H1 (cell line): ENCODE measurements around the gene SHROOM3. TPM values are rescaled to one million over a fixed set of nuclear protein-coding genes. Genes with fewer than 3 reads are reported as not detected.

Experiments
- CTCF ChIA-PET: fragments of 300-600 bp; sonication (Branson Sonifier 250); formaldehyde crosslinking; loops from one replicate; lab custom pipeline; 2021; ENCODE audit not compliant: partially characterized antibody; lab: Charles Lee
- POLR2A ChIA-PET: fragments of 300-600 bp; sonication (Branson Sonifier 250); formaldehyde crosslinking; loops from one replicate; lab custom pipeline; 2021; ENCODE audit warnings: inconsistent platforms; ENCODE audit not compliant: partially characterized antibody; lab: Charles Lee
- DNase-seq, 2 experiments: peaks; one replicate each; pipeline versions ENCODE4 v3.0.0 to v3.0.0-alpha.2; 2010 to 2022; ENCODE audit warnings: low spot score in 2 of 2, low read depth in 1 of 2, mixed read lengths in 1 of 2
- FAIRE-seq: peaks from 2 replicates; lab custom pipeline; 2011; peaks lifted over from hg19 to GRCh38; lab: Jason Lieb, UNC
- H2AFZ ChIP-seq: 2 replicates; pipeline ENCODE4 v1.8.1; 2012; ENCODE audit warnings: low read length, inconsistent platforms
- H2AK5ac ChIP-seq: 2 replicates; pipeline ENCODE4 v1.6.1; 2013; ENCODE audit warnings: low read depth, low read length
- H2BK120ac ChIP-seq: replicated peaks from 2 replicates; pipeline ENCODE3; 2013; ENCODE audit warnings: low read depth, low read length, inconsistent platforms
- H2BK12ac ChIP-seq: 2 replicates; pipeline ENCODE4 v1.6.1; 2013; ENCODE audit warnings: low read depth, low read length
- H2BK15ac ChIP-seq: 2 replicates; pipeline ENCODE4 v1.6.1; 2013; ENCODE audit warnings: low read length
- H2BK20ac ChIP-seq: 2 replicates; pipeline ENCODE4 v1.6.1; 2013; ENCODE audit warnings: low read length
- H2BK5ac ChIP-seq: 2 replicates; pipeline ENCODE4 v1.6.1; 2013; ENCODE audit warnings: low read depth, low read length
- H3K14ac ChIP-seq: 2 replicates; pipeline ENCODE4 v1.6.1; 2013; ENCODE audit warnings: inconsistent platforms; ENCODE audit not compliant: insufficient read length
- H3K18ac ChIP-seq: 2 replicates; pipeline ENCODE4 v1.6.1; 2013; ENCODE audit warnings: low read length; ENCODE audit errors: extremely low read depth
- H3K23ac ChIP-seq: 2 replicates; pipeline ENCODE4 v1.6.1; 2013; ENCODE audit warnings: inconsistent platforms; ENCODE audit not compliant: insufficient read length
- H3K23me2 ChIP-seq: 2 replicates; pipeline ENCODE4 v1.6.1; 2013; ENCODE audit warnings: low read depth, low read length
- H3K27ac ChIP-seq: 2 replicates; pipeline ENCODE4 v1.6.1; 2011; ENCODE audit warnings: low read depth, low read length, inconsistent platforms
- H3K27me3 ChIP-seq, 4 experiments: replicated peaks in 1 of 4; 1 replicate in 1 of 4; 2 replicates in 3 of 4; pipeline versions ENCODE4 v1.6.1 to v1.8.1; 2011 to 2013; ENCODE audit warnings: low read length in 3 of 4, mild to moderate bottlenecking in 3 of 4, inconsistent platforms in 2 of 4, mixed read lengths in 2 of 4, moderate library complexity in 1 of 4; ENCODE audit not compliant: control insufficient read depth in 3 of 4, insufficient read depth in 3 of 4; ENCODE audit errors: extremely low read depth in 1 of 4
- H3K36me3 ChIP-seq, 4 experiments: 2 replicates each; pipeline versions ENCODE4 v1.6.1 to v1.8.1; 2011 to 2013; ENCODE audit warnings: mild to moderate bottlenecking in 4 of 4, low read length in 3 of 4, moderate library complexity in 2 of 4, control low read depth in 1 of 4, inconsistent platforms in 1 of 4; ENCODE audit not compliant: insufficient read depth in 4 of 4, control insufficient read depth in 2 of 4
- H3K4ac ChIP-seq: replicated peaks from 2 replicates; pipeline ENCODE3; 2013; ENCODE audit warnings: low read length, low read depth, mixed read lengths, inconsistent platforms; ENCODE audit not compliant: insufficient read length
- H3K4me1 ChIP-seq, 4 experiments: replicated peaks in 1 of 4; 1 replicate in 1 of 4; 2 replicates in 3 of 4; pipeline versions ENCODE4 v1.6.1 to v1.8.1; 2011 to 2013; ENCODE audit warnings: low read length in 3 of 4, inconsistent platforms in 2 of 4, mixed read lengths in 1 of 4; ENCODE audit not compliant: insufficient read depth in 4 of 4, control insufficient read depth in 3 of 4
- H3K4me2 ChIP-seq, 2 experiments: 2 replicates each; pipeline versions ENCODE4 v1.6.1 to v1.8.1; 2011 to 2013; ENCODE audit warnings: low read depth in 2 of 2, low read length in 2 of 2, control low read depth in 1 of 2, inconsistent platforms in 1 of 2, mild to moderate bottlenecking in 1 of 2; ENCODE audit not compliant: insufficient read depth in 1 of 2
- H3K4me3 ChIP-seq, 4 experiments: fragments of 200-600, 300-600 bp in 1 of 4; sonication (generic), shearing (Covaris generic), sonication (Bioruptor Twin) in 1 of 4; 2 replicates each; pipeline versions ENCODE4 v1.5.1 to v1.8.1; 2011 to 2016; ENCODE audit warnings: low read length in 4 of 4, low read depth in 3 of 4, control low read depth in 2 of 4, inconsistent platforms in 2 of 4, mild to moderate bottlenecking in 2 of 4, mixed read lengths in 1 of 4, moderate library complexity in 1 of 4; ENCODE audit not compliant: insufficient read depth in 2 of 4; ENCODE audit errors: extremely low read depth in 1 of 4
- H3K56ac ChIP-seq: replicated peaks from 2 replicates; pipeline ENCODE3; 2013; ENCODE audit warnings: low read depth, mild to moderate bottlenecking, mixed read lengths, low read length, inconsistent platforms; ENCODE audit not compliant: insufficient read length
- H3K79me1 ChIP-seq: 2 replicates; pipeline ENCODE4 v1.6.1; 2013; ENCODE audit warnings: low read depth, low read length, control low read depth
- H3K79me2 ChIP-seq, 2 experiments: 2 replicates each; pipeline versions ENCODE4 v1.6.1 to v1.8.1; 2012 to 2013; ENCODE audit warnings: low read length in 2 of 2, mild to moderate bottlenecking in 2 of 2, inconsistent platforms in 1 of 2; ENCODE audit not compliant: insufficient read depth in 2 of 2, control insufficient read depth in 1 of 2
- H3K9ac ChIP-seq, 4 experiments: replicated peaks in 1 of 4; 1 replicate in 1 of 4; 2 replicates in 3 of 4; pipeline versions ENCODE4 v1.6.1 to v1.8.1; 2011 to 2013; ENCODE audit warnings: low read depth in 3 of 4, low read length in 3 of 4, control low read depth in 2 of 4, mild to moderate bottlenecking in 2 of 4, moderate library complexity in 2 of 4, inconsistent platforms in 1 of 4; ENCODE audit errors: extremely low read depth in 1 of 4
- H3K9me3 ChIP-seq, 2 experiments: 2 replicates each; pipeline versions ENCODE4 v1.6.1 to v1.8.1; 2012 to 2013; ENCODE audit warnings: mild to moderate bottlenecking in 2 of 2, moderate library complexity in 2 of 2, control low read depth in 1 of 2, inconsistent platforms in 1 of 2, low read depth in 1 of 2, low read length in 1 of 2, mixed read lengths in 1 of 2; ENCODE audit not compliant: insufficient read depth in 2 of 2
- H4K20me1 ChIP-seq, 2 experiments: replicated peaks in 1 of 2; 2 replicates each; pipeline versions ENCODE3 to v1.8.1; 2011 to 2013; ENCODE audit warnings: inconsistent platforms in 2 of 2, low read length in 2 of 2, mild to moderate bottlenecking in 1 of 2; ENCODE audit not compliant: insufficient read depth in 2 of 2, control insufficient read depth in 1 of 2
- H4K5ac ChIP-seq: 2 replicates; pipeline ENCODE4 v1.6.1; 2013; ENCODE audit warnings: low read length, low read depth, mixed read lengths, inconsistent platforms; ENCODE audit not compliant: insufficient read length
- H4K8ac ChIP-seq: 2 replicates; pipeline ENCODE4 v1.8.0; 2013; ENCODE audit warnings: mild to moderate bottlenecking, moderate library complexity, low read length, inconsistent platforms; ENCODE audit not compliant: insufficient read depth; ENCODE audit errors: extremely low read depth
- H4K91ac ChIP-seq: replicated peaks from 2 replicates; pipeline ENCODE3; 2013; ENCODE audit warnings: low read length, mixed read lengths, inconsistent platforms; ENCODE audit not compliant: insufficient read length
- POLR2A ChIP-seq, 2 experiments: IDR thresholded peaks; 1 replicate in 1 of 2; 2 replicates in 1 of 2; pipeline ENCODE4 v1.6.1; 2011; ENCODE audit warnings: low read depth in 2 of 2, low read length in 2 of 2, mild to moderate bottlenecking in 2 of 2; ENCODE audit errors: control extremely low read depth in 1 of 2
- WGBS, 2 experiments: shearing (Covaris generic) in 1 of 2; methylation state at CpG; one replicate each; pipeline versions ENCODE4 v1.1.6 to v1.1.7; 2013 to 2015; ENCODE audit warnings: low lambda C conversion rate in 2 of 2, mixed read lengths in 2 of 2, inconsistent platforms in 1 of 2, low coverage in 1 of 2, missing lambda C conversion rate in 1 of 2; ENCODE audit not compliant: insufficient replicate concordance in 2 of 2, insufficient coverage in 1 of 2, insufficient read length in 1 of 2; ENCODE audit errors: extremely low coverage in 1 of 2, missing lambda C conversion rate in 1 of 2; 5-methylcytosine and 5-hydroxymethylcytosine counted together
- polyA plus RNA-seq, 7 experiments: library from polyadenylated mRNA; depleted of rRNA in 3 of 7; stranded (reverse) in 5 of 7; unstranded in 2 of 7; fragments of >200 nt in 5 of 7; fragments of 200-250 nt in 2 of 7; gene quantifications; 1 replicate in 5 of 7; 2 replicates in 1 of 7; 4 replicates in 1 of 7; pipeline versions ENCODE4 v1.2.1 to v1.2.3, GENCODE V29; 2011 to 2013; ENCODE audit warnings: missing spikeins in 2 of 7, mixed read lengths in 2 of 7
- total RNA-seq: library from RNA; stranded (reverse); fragmentation: NEBNext Ultra II Directional; extraction: Animal tissue kit (Norgen Biotek cat#: 25700); gene quantifications from 2 replicates; pipeline ENCODE4 v1.2.1, GENCODE V29; 2021

The SHROOM3 gene
- total and polyA plus RNA-seq, 2 of the 8 experiments (the other 6 are each of a cell fraction or from before 2014, with no cell fraction given) = 15.8 to 34.0 TPM

GRCh38 chr4:76548704-76549103 lies 113.7 kb downstream of the SHROOM3 start:
- Histone ChIP-seq H3K18ac (no peak overlapping the region), H4K8ac (no peak overlapping the region), H3K79me2 (no peaks in the 10 kb centered on the region), H3K9me3 (no peaks in the 10 kb centered on the region), H3K4ac (no peak overlapping the region), H2BK120ac (no peak overlapping the region), H3K23me2 (no peaks in the 10 kb centered on the region), H4K91ac (no peak overlapping the region), H3K27me3 (no peaks in the 10 kb centered on the region), H4K5ac (no peak overlapping the region), H2AFZ (no peak overlapping the region), H3K4me3 (no peak overlapping the region), H2BK20ac (no peak overlapping the region), H3K79me1 (no peaks in the 10 kb centered on the region), H3K9ac (no peak overlapping the region), H3K14ac (no peak overlapping the region), H2BK12ac (no peak overlapping the region), H3K23ac (no peak overlapping the region), H3K56ac (no peak overlapping the region), H2BK15ac (no peak overlapping the region), H3K27ac (no peak overlapping the region), H2BK5ac (no peak overlapping the region), H3K36me3 (no peaks in the 10 kb centered on the region), H4K20me1 (no peaks in the 10 kb centered on the region), H3K4me2 (no peak overlapping the region), H2AK5ac (no peak overlapping the region), H3K4me1 (peaks cover 0 to 12% (median 2%) of the 10 kb centered on the region in 4 experiments; a peak in 2 of 7 replicates)
- FAIRE-seq (no peak), DNase-seq (no peak)
- CTCF ChIA-PET = interaction anchor here (0.5 to 1.6 kb wide), 4 partner anchors 36 to 263 kb away, joined by 3 to 4 read pairs (median 4); no protein-coding TSS in a partner anchor
- WGBS, 2 experiments = 72% methylated on average over 7 of the region's 7 CpGs; no CpG with 5 or more reads in 1 of the 2 experiments
- POLR2A ChIA-PET = interaction anchor here (1.0 kb wide), 1 partner anchor 9 kb away, joined by 3 read pairs; no protein-coding TSS in a partner anchor
- TF ChIP-seq POLR2A (IDR thresholded peaks at IDR 0.05; ENCODE audit: control extremely low read depth in 1 of 2, low read depth in 2 of 2, low read length in 2 of 2) = no peak
